Measurements from ENCODE around the gene PDE11A. TPM values are rescaled to one million over a fixed set of nuclear protein-coding genes. Genes with fewer than 3 reads are reported as not detected.

PDE11A gene
- total and polyA plus RNA-seq, 2 of the 13 experiments (the other 11 are each of a cell fraction or from before 2014, with no cell fraction given): 1.2 to 1.7 TPM

DNA sequence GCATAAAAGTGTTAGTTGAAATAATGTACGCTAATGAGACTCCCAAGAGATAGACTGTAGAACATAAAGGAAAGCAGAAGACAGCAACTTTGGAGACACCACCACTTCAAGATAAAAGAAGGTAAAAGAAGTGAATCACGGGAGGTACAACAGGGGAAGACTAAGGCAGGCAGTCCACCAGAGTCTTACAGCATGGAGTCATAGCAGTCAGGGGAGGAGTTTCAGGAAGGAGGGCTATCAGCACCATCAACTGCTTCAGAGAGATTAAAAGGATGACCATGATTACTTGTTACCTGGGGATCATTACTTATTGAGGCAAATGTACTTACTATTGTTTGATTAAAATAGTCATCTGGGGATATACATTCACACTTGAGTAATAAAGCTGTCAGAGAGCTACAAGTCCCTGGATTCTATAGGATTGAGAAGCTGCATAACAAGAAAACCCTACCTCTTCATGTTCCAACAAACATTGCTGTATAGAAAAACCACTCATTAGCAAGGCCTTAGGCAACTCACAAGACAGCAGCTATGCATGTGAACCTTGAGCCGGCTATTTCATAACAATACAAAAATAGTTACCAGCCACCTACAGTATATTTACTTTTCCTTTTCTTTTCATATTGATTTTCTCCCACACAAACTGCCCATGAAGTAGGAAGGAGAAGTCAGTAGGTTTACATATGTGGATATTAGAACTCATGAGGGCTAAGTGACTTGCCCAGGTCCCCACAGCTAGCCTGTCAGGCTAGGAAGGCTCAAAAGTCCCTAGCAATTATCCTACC lies 101.7 kb downstream of the PDE11A start (continued):
- TF ChIP-seq TMF1 (CRISPR knock-in tag; IDR thresholded peaks at IDR 0.05; ENCODE audit: low read depth) (no peak), ZNF160 (CRISPR knock-in tag; IDR thresholded peaks at IDR 0.05) (no peak), ZNF331 (CRISPR knock-in tag; IDR thresholded peaks at IDR 0.05) (peak; percentile 77; the same call in 1 of the 2 replicates), ZMYM3 (CRISPR knock-in tag; IDR thresholded peaks at IDR 0.05) (no peak), ZNF124 (CRISPR knock-in tag; IDR thresholded peaks at IDR 0.05) (peak; percentile 95; the same call in 1 of the 2 replicates), PRDM15 (CRISPR knock-in tag; IDR thresholded peaks at IDR 0.05) (no peak), RBM39 (IDR thresholded peaks at IDR 0.05; ENCODE audit: low read depth, low read length, poor library complexity, severe bottlenecking) (no peak), ZNF24 (IDR thresholded peaks at IDR 0.05) (peak; percentile 62; the same call in 1 of the 2 replicates), HOXA3 (CRISPR knock-in tag; IDR thresholded peaks at IDR 0.05) (peak; percentile 42; the same call in 1 of the 2 replicates), GPBP1L1 (CRISPR knock-in tag; IDR thresholded peaks at IDR 0.05) (no peak), YEATS2 (CRISPR knock-in tag; IDR thresholded peaks at IDR 0.05; ENCODE audit: borderline replicate concordance) (peak; percentile 33; the same call in 1 of the 2 replicates), MAX (IDR thresholded peaks at IDR 0.05) (peak; percentile 32; the same call in 1 of the 2 replicates), ZBTB14 (CRISPR knock-in tag; IDR thresholded peaks at IDR 0.05) (no peak)
- TF ChIP-seq, protein P1, sequence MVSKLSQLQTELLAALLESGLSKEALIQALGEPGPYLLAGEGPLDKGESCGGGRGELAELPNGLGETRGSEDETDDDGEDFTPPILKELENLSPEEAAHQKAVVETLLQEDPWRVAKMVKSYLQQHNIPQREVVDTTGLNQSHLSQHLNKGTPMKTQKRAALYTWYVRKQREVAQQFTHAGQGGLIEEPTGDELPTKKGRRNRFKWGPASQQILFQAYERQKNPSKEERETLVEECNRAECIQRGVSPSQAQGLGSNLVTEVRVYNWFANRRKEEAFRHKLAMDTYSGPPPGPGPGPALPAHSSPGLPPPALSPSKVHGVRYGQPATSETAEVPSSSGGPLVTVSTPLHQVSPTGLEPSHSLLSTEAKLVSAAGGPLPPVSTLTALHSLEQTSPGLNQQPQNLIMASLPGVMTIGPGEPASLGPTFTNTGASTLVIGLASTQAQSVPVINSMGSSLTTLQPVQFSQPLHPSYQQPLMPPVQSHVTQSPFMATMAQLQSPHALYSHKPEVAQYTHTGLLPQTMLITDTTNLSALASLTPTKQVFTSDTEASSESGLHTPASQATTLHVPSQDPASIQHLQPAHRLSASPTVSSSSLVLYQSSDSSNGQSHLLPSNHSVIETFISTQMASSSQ (IDR thresholded peaks at IDR 0.05; ENCODE audit: low read depth): peak; percentile 64; the same call in 1 of the 2 replicates
- TF ChIP-seq, protein P1 (CRISPR knock-in tag; IDR thresholded peaks at IDR 0.05; ENCODE audit: borderline replicate concordance): no peak
- TF ChIP-seq, protein P2, sequence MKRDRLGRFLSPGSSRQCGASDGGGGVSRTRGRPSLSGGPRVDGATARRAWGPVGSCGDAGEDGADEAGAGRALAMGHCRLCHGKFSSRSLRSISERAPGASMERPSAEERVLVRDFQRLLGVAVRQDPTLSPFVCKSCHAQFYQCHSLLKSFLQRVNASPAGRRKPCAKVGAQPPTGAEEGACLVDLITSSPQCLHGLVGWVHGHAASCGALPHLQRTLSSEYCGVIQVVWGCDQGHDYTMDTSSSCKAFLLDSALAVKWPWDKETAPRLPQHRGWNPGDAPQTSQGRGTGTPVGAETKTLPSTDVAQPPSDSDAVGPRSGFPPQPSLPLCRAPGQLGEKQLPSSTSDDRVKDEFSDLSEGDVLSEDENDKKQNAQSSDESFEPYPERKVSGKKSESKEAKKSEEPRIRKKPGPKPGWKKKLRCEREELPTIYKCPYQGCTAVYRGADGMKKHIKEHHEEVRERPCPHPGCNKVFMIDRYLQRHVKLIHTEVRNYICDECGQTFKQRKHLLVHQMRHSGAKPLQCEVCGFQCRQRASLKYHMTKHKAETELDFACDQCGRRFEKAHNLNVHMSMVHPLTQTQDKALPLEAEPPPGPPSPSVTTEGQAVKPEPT (CRISPR knock-in tag; IDR thresholded peaks at IDR 0.05; ENCODE audit: low read depth): no peak
